MM.1S (cell line): ENCODE results near the gene CNPY1.

Source experiments
- DNase-seq: peaks from one replicate; pipeline ENCODE4 v3.0.0-alpha.2; 2015
- H2AFZ ChIP-seq: fragments of 300-600 bp; sonication (generic); 2 replicates; pipeline ENCODE4 v1.6.0; 2016; ENCODE audit warnings: antibody characterized with exemption, low read length
- H3F3A ChIP-seq: fragments of 300-600 bp; sonication (generic); 2 replicates; pipeline ENCODE4 v1.6.1; 2016; ENCODE audit warnings: mild to moderate bottlenecking, antibody characterized with exemption, low read length, moderate library complexity, mixed read lengths; ENCODE audit not compliant: insufficient read depth
- H3K27ac ChIP-seq: fragments of 300-600 bp; sonication (generic); 2 replicates; pipeline ENCODE4 v1.5.1; 2016; ENCODE audit warnings: mild to moderate bottlenecking, low read length
- H3K27me3 ChIP-seq: fragments of 300-600 bp; sonication (generic); replicated peaks from 2 replicates; pipeline ENCODE4 v1.6.0; 2016; ENCODE audit warnings: low read length; ENCODE audit not compliant: insufficient read depth
- H3K36me3 ChIP-seq: fragments of 300-600 bp; sonication (generic); replicated peaks from 2 replicates; pipeline ENCODE4 v1.6.1; 2016; ENCODE audit warnings: mild to moderate bottlenecking, low read length, mixed read lengths; ENCODE audit not compliant: insufficient read depth
- H3K4me1 ChIP-seq: fragments of 300-600 bp; sonication (generic); 2 replicates; pipeline ENCODE4 v1.6.1; 2016; ENCODE audit warnings: low read length, mixed read lengths
- H3K4me2 ChIP-seq: fragments of 300-600 bp; sonication (generic); 2 replicates; pipeline ENCODE4 v1.6.0; 2016; ENCODE audit warnings: low read depth, low read length
- H3K4me3 ChIP-seq: fragments of 300-600 bp; sonication (generic); 2 replicates; pipeline ENCODE4 v1.5.1; 2016; ENCODE audit warnings: low read length, mixed read lengths
- H3K79me2 ChIP-seq: fragments of 300-600 bp; sonication (generic); 2 replicates; pipeline ENCODE4 v1.6.1; 2016; ENCODE audit warnings: mixed run types, low read length, mixed read lengths
- H3K9ac ChIP-seq: fragments of 300-600 bp; sonication (generic); 2 replicates; pipeline ENCODE4 v1.6.1; 2016; ENCODE audit warnings: low read length, mixed read lengths
- H3K9me2 ChIP-seq: fragments of 300-600 bp; sonication (generic); replicated peaks from 2 replicates; pipeline ENCODE4 v1.6.1; 2016; ENCODE audit warnings: mild to moderate bottlenecking, low read length, mixed read lengths; ENCODE audit not compliant: insufficient read depth
- H3K9me3 ChIP-seq: fragments of 300-600 bp; sonication (generic); replicated peaks from 2 replicates; pipeline ENCODE4 v1.6.1; 2016; ENCODE audit warnings: mild to moderate bottlenecking, low read length, mixed read lengths; ENCODE audit not compliant: insufficient read depth
- H4K20me1 ChIP-seq: fragments of 300-600 bp; sonication (generic); 2 replicates; pipeline ENCODE4 v1.6.1; 2016; ENCODE audit warnings: mild to moderate bottlenecking, low read length, moderate library complexity, mixed read lengths; ENCODE audit not compliant: insufficient read depth
- EZH2 ChIP-seq: fragments of 300-600 bp; sonication (generic); optimal IDR thresholded peaks from 2 replicates; pipeline ENCODE3; 2017; ENCODE audit warnings: low read depth, mild to moderate bottlenecking, antibody characterized with exemption, low read length, mixed read lengths
- EZH2phosphoT487 ChIP-seq: fragments of 300-600 bp; sonication (generic); IDR thresholded peaks from 2 replicates; pipeline ENCODE4 v1.6.1; 2018; ENCODE audit warnings: antibody characterized with exemption, low read length
- TF ChIP-seq, protein P1 (sequence below): fragments of 300-600 bp; sonication (generic); IDR thresholded peaks from 2 replicates; pipeline ENCODE4 v1.5.1; 2016; ENCODE audit warnings: antibody characterized with exemption, low read length, mixed read lengths

Gene CNPY1

DNA sequence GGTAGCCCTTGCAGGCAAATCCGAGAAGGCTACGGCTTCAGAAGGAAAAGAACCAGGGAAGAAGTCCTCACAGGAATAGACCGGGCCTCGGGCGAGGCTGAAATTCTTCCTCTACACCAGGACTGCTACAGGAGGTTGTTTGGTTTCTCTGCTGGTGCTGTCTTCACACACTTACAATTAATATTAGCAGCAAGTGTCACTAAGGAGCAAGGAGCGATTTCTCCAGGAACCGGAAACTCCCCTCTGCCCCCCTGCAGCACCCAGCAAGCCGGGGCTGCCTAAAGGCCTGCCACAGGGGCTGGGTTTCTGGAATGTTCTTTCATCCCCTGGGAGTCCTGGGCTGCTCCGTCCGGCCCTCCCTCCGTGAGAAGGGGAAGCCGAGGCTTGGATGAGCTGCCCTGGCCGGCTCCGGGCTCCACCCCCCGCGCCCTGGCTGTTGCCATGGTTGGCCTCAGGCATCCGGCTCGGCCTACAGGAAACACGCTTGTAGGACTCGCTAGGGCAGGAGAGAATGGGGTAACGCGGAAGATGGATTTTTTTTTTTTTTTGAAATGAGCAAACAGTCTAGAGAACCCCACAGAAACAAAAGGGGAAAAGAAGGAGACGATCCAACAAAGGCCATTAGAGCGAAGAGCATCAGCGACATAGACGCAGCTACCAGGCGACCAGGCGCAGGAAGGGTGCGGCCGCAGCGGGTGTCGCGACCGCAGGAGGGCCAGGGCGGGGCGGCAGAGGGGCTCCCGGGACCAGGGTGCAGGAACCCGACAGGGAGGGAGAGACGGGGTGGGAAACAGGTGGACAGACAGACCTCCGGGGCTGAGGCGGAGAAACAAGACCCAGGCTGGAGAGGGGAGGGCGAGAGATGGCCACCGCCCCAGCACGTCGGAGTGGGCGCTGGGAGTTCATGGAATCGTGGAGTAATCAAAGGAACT is 55.4 kb downstream of the CNPY1 start:
- Histone ChIP-seq H3K4me3 (peak overlapping the region; percentile 15; the same call in 1 of the 2 replicates), H3K36me3 (no peaks in the 10 kb centered on the region), H3K9me3 (no peaks in the 10 kb centered on the region), H3K4me1 (peaks cover 16% of the 10 kb centered on the region), H3F3A (no peaks in the 10 kb centered on the region), H4K20me1 (no peaks in the 10 kb centered on the region), H3K27me3 (peaks cover 48% of the 10 kb centered on the region), H2AFZ (peak overlapping the region; percentile 28), H3K4me2 (peak overlapping the region; percentile 42; the same call in 1 of the 2 replicates), H3K9me2 (no peaks in the 10 kb centered on the region), H3K79me2 (no peaks in the 10 kb centered on the region), H3K9ac (no peak overlapping the region), H3K27ac (no peak overlapping the region)
- no peak for DNase-seq
- TF ChIP-seq, protein P1, sequence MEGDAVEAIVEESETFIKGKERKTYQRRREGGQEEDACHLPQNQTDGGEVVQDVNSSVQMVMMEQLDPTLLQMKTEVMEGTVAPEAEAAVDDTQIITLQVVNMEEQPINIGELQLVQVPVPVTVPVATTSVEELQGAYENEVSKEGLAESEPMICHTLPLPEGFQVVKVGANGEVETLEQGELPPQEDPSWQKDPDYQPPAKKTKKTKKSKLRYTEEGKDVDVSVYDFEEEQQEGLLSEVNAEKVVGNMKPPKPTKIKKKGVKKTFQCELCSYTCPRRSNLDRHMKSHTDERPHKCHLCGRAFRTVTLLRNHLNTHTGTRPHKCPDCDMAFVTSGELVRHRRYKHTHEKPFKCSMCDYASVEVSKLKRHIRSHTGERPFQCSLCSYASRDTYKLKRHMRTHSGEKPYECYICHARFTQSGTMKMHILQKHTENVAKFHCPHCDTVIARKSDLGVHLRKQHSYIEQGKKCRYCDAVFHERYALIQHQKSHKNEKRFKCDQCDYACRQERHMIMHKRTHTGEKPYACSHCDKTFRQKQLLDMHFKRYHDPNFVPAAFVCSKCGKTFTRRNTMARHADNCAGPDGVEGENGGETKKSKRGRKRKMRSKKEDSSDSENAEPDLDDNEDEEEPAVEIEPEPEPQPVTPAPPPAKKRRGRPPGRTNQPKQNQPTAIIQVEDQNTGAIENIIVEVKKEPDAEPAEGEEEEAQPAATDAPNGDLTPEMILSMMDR: no peak
- TF ChIP-seq EZH2phosphoT487 (no peak), EZH2 (no peak)

DNA sequence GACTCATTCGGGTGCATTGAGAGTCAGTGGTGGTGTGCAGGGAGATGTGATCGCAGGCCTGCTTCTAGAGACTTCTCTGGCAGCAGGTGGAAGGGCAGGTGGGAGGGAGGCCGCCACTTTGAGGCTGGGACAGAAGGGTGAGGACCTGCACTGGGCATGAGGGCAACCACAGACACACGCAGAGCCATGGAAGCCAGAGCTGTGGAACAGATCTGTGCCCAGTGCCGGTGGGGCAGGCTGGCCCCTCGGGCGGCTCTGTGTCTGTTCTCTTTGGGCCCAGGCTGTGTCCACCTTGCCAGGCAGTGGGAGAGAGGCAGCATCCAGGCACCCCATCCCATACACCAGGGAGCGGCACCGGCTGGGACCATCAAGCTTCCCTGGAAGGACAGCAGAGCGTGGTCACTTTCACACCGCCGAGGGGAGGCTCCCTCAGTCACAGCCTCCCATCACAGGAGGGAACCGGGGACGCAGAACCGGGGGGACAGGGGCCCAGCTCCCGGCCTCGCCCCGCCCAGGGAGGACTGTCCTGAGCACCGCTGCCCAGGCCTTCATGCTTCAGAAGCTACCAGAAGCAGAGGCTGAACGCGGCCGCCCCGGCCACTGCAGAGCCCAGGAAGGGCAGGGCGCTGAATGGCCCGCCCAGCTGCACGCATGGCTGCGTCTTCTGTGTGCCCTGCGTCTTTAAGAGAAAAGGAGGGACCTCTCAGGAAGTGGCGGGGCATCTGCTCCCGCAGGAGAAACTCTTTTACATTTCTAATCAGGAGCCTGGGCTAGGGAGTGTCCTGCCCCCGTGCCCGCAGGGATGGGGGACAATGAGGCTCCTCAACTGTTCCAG is 56.3 kb downstream of the CNPY1 start:
- Histone ChIP-seq H4K20me1 (no peaks in the 10 kb centered on the region), H3K36me3 (no peaks in the 10 kb centered on the region), H3K4me3 (peak overlapping the region; percentile 15; the same call in 1 of the 2 replicates), H3K27me3 (peaks cover 48% of the 10 kb centered on the region), H3K27ac (no peak overlapping the region), H3K79me2 (no peaks in the 10 kb centered on the region), H3F3A (no peaks in the 10 kb centered on the region), H3K4me1 (peaks cover 16% of the 10 kb centered on the region), H2AFZ (peak overlapping the region; percentile 28), H3K9ac (no peak overlapping the region), H3K4me2 (peak overlapping the region; percentile 42; the same call in 1 of the 2 replicates), H3K9me3 (no peaks in the 10 kb centered on the region), H3K9me2 (no peaks in the 10 kb centered on the region)
- TF ChIP-seq EZH2phosphoT487 (no peak), EZH2 (no peak)
- TF ChIP-seq, protein P1: no peak
- DNase-seq: no peak

DNA sequence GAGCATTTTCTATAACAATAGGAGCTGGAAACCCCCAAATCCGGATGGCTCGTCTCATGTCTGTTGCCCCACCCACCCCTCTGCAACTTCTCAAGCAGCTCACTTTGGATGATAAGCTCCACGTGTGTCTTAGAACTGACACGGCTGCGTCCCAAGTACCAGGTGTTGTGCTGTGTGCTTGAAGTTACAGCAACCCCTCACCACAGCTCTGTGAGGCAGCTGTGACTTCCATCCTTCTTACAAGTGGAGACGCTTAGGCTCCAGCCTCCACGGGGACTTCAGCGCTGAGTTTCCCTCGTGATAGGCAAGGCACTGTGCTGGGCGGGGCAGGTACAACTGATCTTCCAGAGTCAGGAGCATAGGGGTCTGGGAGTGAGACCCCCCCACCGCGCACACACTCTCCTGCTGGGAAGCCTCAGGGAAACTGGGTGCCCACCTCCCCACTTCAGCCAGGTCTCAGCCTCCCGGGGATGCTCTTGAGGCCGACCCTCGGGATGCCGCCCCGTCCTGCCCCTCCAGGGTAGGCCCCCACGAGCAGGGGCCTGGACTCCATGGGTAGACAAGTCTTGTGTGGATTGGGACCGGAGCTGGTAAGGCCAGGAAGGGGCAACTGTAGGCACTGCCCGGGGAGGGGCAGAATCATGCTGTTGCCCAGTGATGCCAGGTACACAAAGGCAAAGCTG is 57.1 kb downstream of the CNPY1 start:
- H3K27ac ChIP-seq: peak overlapping the region; percentile 39; the same call in 1 of the 2 replicates
- DNase-seq: peak; percentile 85
- H2AFZ ChIP-seq: peak overlapping the region; percentile 28
- no peaks in the 10 kb centered on the region for H3K9me3 ChIP-seq
- TF ChIP-seq EZH2 (no peak), EZH2phosphoT487 (no peak)
- TF ChIP-seq, protein P1: no peak
- no peak overlapping the region for H3K4me3 ChIP-seq
- H3K9me2 ChIP-seq: no peaks in the 10 kb centered on the region
- peak overlapping the region; percentile 38; the same call in 1 of the 2 replicates for H3K4me2 ChIP-seq
- no peaks in the 10 kb centered on the region for H3F3A ChIP-seq
- H3K79me2 ChIP-seq: no peaks in the 10 kb centered on the region
- H3K36me3 ChIP-seq: no peaks in the 10 kb centered on the region
- H4K20me1 ChIP-seq: no peaks in the 10 kb centered on the region
- H3K4me1 ChIP-seq: peaks cover 16% of the 10 kb centered on the region
- H3K9ac ChIP-seq: no peak overlapping the region
- H3K27me3 ChIP-seq: peaks cover 40% of the 10 kb centered on the region
